ENCODE results near the gene MYO3B.

DNA sequence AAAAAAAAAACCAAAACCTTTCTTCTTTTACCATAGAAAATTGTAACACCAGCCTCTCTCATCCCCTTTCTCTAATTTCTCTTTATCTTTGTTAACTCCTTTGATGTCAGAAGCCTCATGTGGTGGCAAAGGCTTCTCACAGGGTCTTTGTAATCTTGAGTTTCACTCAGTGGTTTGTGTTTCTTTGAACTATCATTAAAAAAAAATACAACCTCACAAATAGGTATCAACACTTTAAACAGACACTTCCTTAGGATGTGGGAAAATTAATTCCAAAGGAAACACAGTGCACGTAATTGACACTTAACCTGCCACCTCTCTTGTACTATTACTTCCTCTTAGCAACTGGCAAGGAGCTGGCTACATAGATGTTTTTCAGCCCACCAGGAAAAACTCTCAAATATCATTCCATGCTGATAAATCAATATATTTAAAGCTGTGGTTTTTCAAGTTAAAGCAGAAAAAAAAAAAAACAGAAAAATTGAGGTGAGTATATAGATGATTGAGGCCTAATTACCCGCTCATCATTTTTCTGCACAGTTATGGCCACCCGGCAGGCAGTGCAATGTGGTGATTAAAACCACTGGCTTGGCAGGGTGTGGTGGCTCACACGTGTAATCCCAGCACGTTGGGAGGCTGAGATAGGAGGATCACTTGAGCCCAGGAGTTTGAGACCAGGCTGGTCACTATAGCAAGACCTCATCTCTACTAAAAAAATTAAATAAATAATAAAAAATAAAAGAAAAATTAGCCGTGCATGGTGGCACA lies 193.5 kb downstream of the MYO3B start:
- TF ChIP-seq EZH2phosphoT487 (IDR thresholded peaks at IDR 0.05; ENCODE audit: borderline replicate concordance, low read length) = no peak
- TF ChIP-seq, protein P1, sequence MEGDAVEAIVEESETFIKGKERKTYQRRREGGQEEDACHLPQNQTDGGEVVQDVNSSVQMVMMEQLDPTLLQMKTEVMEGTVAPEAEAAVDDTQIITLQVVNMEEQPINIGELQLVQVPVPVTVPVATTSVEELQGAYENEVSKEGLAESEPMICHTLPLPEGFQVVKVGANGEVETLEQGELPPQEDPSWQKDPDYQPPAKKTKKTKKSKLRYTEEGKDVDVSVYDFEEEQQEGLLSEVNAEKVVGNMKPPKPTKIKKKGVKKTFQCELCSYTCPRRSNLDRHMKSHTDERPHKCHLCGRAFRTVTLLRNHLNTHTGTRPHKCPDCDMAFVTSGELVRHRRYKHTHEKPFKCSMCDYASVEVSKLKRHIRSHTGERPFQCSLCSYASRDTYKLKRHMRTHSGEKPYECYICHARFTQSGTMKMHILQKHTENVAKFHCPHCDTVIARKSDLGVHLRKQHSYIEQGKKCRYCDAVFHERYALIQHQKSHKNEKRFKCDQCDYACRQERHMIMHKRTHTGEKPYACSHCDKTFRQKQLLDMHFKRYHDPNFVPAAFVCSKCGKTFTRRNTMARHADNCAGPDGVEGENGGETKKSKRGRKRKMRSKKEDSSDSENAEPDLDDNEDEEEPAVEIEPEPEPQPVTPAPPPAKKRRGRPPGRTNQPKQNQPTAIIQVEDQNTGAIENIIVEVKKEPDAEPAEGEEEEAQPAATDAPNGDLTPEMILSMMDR (IDR thresholded peaks at IDR 0.05; ENCODE audit: low read depth, low read length, poor library complexity, severe bottlenecking) = no peak

Measured in DOHH2 (cell line).